Neuronal stem cell (in vitro differentiated cells): ENCODE data around the gene SSBP1.

ENCODE experiments used
- DNase-seq: peaks from one replicate; pipeline ENCODE4 v3.0.0-alpha.2; 2013; ENCODE audit warnings: low spot score
- H2AFZ ChIP-seq: one replicate; pipeline ENCODE4 v1.6.1; 2013; ENCODE audit warnings: mild to moderate bottlenecking, low read length, inconsistent platforms
- H2AK5ac ChIP-seq: 2 replicates; pipeline ENCODE4 v1.6.1; 2013; ENCODE audit warnings: low read depth, mild to moderate bottlenecking, inconsistent platforms, low read length, moderate library complexity, mixed read lengths
- H2BK120ac ChIP-seq: 2 replicates; pipeline ENCODE4 v1.6.1; 2013; ENCODE audit warnings: low read depth, mild to moderate bottlenecking, inconsistent platforms, low read length, moderate library complexity, mixed read lengths
- H2BK12ac ChIP-seq: one replicate; pipeline ENCODE4 v1.6.1; 2013; ENCODE audit warnings: low read length, inconsistent platforms
- H2BK15ac ChIP-seq: 2 replicates; pipeline ENCODE4 v1.6.1; 2013; ENCODE audit warnings: mild to moderate bottlenecking, low read length, inconsistent platforms, mixed read lengths
- H2BK5ac ChIP-seq: one replicate; pipeline ENCODE4 v1.6.1; 2013; ENCODE audit warnings: inconsistent platforms, mild to moderate bottlenecking, low read length, moderate library complexity
- H3K14ac ChIP-seq: one replicate; pipeline ENCODE4 v1.6.1; 2013; ENCODE audit warnings: low read length, inconsistent platforms
- H3K18ac ChIP-seq: 2 replicates; pipeline ENCODE4 v1.6.1; 2013; ENCODE audit warnings: low read length, inconsistent platforms
- H3K23ac ChIP-seq: 2 replicates; pipeline ENCODE4 v1.6.1; 2013; ENCODE audit warnings: low read depth, mild to moderate bottlenecking, mixed read lengths, low read length, inconsistent platforms; ENCODE audit not compliant: poor library complexity
- H3K27ac ChIP-seq: replicated peaks from 3 replicates; pipeline ENCODE4 v1.5.1; 2013; ENCODE audit warnings: low read length, inconsistent platforms
- H3K27me3 ChIP-seq, 3 experiments: 2 replicates each; pipeline ENCODE4 v1.6.1; 2013; ENCODE audit warnings: low read length in 3 of 3, mild to moderate bottlenecking in 2 of 3, inconsistent platforms in 1 of 3, low read depth in 1 of 3, mixed read lengths in 1 of 3, moderate library complexity in 1 of 3; ENCODE audit not compliant: control insufficient read depth in 3 of 3, insufficient read depth in 3 of 3
- H3K36me3 ChIP-seq, 2 donors: replicated peaks in 1 of 2; 2 replicates each; pipeline ENCODE4 v1.6.1; 2013; ENCODE audit warnings: low read length in 2 of 2; ENCODE audit not compliant: control insufficient read depth in 2 of 2, insufficient read depth in 2 of 2
- H3K4ac ChIP-seq: 2 replicates; pipeline ENCODE4 v1.6.1; 2013; ENCODE audit warnings: inconsistent platforms, mild to moderate bottlenecking, low read length, moderate library complexity
- H3K4me1 ChIP-seq, 2 donors: 1 replicate in 1 of 2; 2 replicates in 1 of 2; pipeline ENCODE4 v1.6.1; 2013; ENCODE audit warnings: low read length in 2 of 2, low read depth in 1 of 2; ENCODE audit not compliant: control insufficient read depth in 2 of 2, insufficient read depth in 1 of 2
- H3K4me2 ChIP-seq: one replicate; pipeline ENCODE4 v1.6.1; 2013; ENCODE audit warnings: mild to moderate bottlenecking, low read length, inconsistent platforms; ENCODE audit not compliant: insufficient read depth, poor library complexity, severe bottlenecking
- H3K4me3 ChIP-seq, 2 donors: 2 replicates each; pipeline ENCODE4 v1.5.1; 2013; ENCODE audit warnings: low read length in 2 of 2, mild to moderate bottlenecking in 2 of 2, inconsistent platforms in 1 of 2, moderate library complexity in 1 of 2
- H3K79me1 ChIP-seq: one replicate; pipeline ENCODE4 v1.6.1; 2013; ENCODE audit warnings: low read depth, mild to moderate bottlenecking, inconsistent platforms, low read length, moderate library complexity
- H3K9ac ChIP-seq: one replicate; pipeline ENCODE4 v1.6.1; 2013; ENCODE audit warnings: mild to moderate bottlenecking, low read depth, low read length, inconsistent platforms; ENCODE audit not compliant: poor library complexity
- H3K9me3 ChIP-seq, 2 donors: replicated peaks in 1 of 2; 2 replicates each; pipeline versions ENCODE3 to v1.6.1; 2013; ENCODE audit warnings: low read length in 2 of 2, mild to moderate bottlenecking in 2 of 2, inconsistent platforms in 1 of 2, low read depth in 1 of 2, mixed read lengths in 1 of 2, moderate library complexity in 1 of 2; ENCODE audit not compliant: control insufficient read depth in 2 of 2, insufficient read depth in 1 of 2
- H4K8ac ChIP-seq: one replicate; pipeline ENCODE4 v1.6.1; 2013; ENCODE audit warnings: low read depth, mild to moderate bottlenecking, inconsistent platforms, low read length, moderate library complexity
- H4K91ac ChIP-seq: one replicate; pipeline ENCODE4 v1.6.1; 2013; ENCODE audit warnings: low read length, low read depth, mild to moderate bottlenecking, inconsistent platforms; ENCODE audit not compliant: poor library complexity
- WGBS, 2 donors: extraction: QIAGEN DNeasy Blood & Tissue Kit; methylation state at CpG; one replicate each; pipeline ENCODE4 v1.1.7; 2013; ENCODE audit warnings: missing lambda C conversion rate in 2 of 2, mixed read lengths in 1 of 2; ENCODE audit not compliant: insufficient read length in 2 of 2, insufficient replicate concordance in 1 of 2; ENCODE audit errors: extremely low coverage in 2 of 2; 5-methylcytosine and 5-hydroxymethylcytosine counted together

Gene SSBP1

DNA sequence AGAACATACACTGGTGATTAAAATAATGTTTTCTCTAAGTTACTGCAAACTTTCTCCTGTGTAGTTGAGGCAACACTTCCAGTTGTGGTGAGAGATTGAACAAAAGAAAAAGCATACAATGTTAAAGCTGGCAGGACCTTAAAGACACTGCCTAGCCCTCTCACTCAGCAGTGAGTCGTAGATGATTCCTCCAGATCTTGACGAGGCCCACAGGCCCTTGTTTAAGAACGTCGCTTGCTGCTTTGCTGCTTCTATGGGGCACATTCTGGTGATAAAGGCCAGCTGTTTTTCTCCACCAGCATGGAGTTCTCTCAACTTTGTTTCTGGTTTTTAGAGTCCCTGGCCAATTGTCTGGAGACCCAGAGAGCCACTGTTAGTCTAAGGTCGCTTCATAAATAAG, 33.4 kb upstream of the SSBP1 start:
- H3K4me1 ChIP-seq, result peaks cover 10 to 11% of the 10 kb centered on the region in 2 donors
- H3K27ac ChIP-seq, result no peak overlapping the region
- no peak overlapping the region for H2BK15ac ChIP-seq
- no peak overlapping the region for H3K14ac ChIP-seq
- no CpG with 5 or more reads among the region's 5 CpGs for WGBS, 2 donors
- DNase-seq, result no peak
- no peak overlapping the region for H4K91ac ChIP-seq
- no peak overlapping the region for H2BK5ac ChIP-seq
- no peak overlapping the region for H2AK5ac ChIP-seq
- peak overlapping the region; percentile 33 for H2AFZ ChIP-seq
- H3K23ac ChIP-seq, result no peak overlapping the region
- H3K4me2 ChIP-seq, result no peak overlapping the region
- no peaks in the 10 kb centered on the region for H3K79me1 ChIP-seq
- no peaks in the 10 kb centered on the region for H3K36me3 ChIP-seq
- H3K27me3 ChIP-seq, result peaks cover 0 to 15% (median 8%) of the 10 kb centered on the region in 3 experiments
- no peak overlapping the region for H2BK120ac ChIP-seq
- no peak overlapping the region for H3K4me3 ChIP-seq
- H4K8ac ChIP-seq, result no peak overlapping the region
- H3K9ac ChIP-seq, result no peak overlapping the region
- no peak overlapping the region for H3K4ac ChIP-seq
- H2BK12ac ChIP-seq, result no peak overlapping the region
- H3K9me3 ChIP-seq, result no peaks in the 10 kb centered on the region
- no peak overlapping the region for H3K18ac ChIP-seq

DNA sequence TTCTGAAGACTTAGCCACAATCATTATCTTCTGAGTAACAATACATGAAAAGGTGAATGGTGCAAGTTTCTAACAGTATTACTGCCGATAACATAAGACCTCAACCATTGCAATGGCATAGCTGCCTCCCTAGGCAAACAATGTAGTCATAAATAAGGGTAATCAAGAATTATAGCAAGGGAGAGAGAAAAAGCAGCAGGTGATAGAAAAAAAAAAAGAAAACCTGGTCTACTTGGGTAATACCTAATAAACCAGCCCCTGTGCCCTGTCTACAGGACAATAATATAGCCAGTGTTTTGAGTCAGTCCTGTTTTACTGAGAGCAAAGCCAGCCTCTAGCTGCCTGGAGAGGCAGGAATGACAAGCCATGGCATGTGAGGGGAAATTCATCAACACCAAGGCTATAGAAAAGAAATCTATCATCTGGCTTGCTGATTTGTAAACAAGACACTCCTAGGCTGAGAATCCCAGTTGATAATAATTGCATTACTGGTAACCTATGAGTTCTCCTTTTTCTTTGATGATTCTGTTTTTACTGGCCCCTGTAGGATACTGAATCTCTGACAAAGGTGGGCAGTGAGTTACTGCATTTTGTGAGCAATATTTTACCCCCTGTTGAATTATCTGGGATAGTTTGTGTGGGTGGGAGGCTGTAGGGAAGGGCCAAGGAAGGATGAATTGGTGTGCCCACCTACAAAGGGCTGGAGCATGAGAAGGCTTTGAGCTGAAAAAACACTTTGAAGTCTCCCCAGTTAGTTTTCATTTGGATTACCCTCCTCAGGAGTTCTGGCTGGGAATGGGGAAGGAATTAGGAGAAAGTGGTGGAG, 31.7 kb upstream of the SSBP1 start:
- Histone ChIP-seq H3K4ac (no peak overlapping the region), H3K4me1 (peaks cover 3 to 6% of the 10 kb centered on the region in 2 donors), H4K91ac (no peak overlapping the region), H3K36me3 (no peaks in the 10 kb centered on the region), H3K4me3 (no peak overlapping the region), H3K79me1 (no peaks in the 10 kb centered on the region), H3K9ac (no peak overlapping the region), H2BK120ac (no peak overlapping the region), H3K27me3 (peaks cover 0 to 10% (median 8%) of the 10 kb centered on the region in 3 experiments), H3K14ac (no peak overlapping the region), H4K8ac (no peak overlapping the region), H2BK15ac (no peak overlapping the region), H3K9me3 (no peaks in the 10 kb centered on the region), H2BK12ac (no peak overlapping the region), H2BK5ac (no peak overlapping the region), H3K18ac (no peak overlapping the region), H2AK5ac (no peak overlapping the region), H2AFZ (no peak overlapping the region), H3K4me2 (no peak overlapping the region), H3K23ac (no peak overlapping the region), H3K27ac (no peak overlapping the region)
- DNase-seq, result no peak
- WGBS, 2 donors, result no CpG with 5 or more reads among the region's 1 CpG

DNA sequence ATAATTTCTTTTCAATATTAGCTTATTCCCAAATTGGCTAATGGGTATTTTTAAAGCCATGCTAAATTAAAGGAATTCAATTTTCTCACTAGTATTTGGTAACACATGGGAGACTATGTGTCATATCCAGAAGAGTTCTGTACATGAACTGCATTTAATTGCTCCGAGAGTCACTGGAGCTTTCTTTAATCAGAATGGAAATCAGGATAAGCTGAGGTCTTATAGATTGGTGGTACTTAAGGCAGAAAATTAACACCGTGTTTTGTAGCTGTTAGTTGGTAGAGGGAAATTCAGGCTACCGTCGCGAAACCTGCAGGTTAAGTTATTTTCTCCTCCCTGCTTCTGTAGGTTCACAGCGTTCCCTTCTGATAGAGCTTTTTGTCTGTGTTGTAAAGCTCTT, 29.8 kb upstream of the SSBP1 start, which contains the start of gene WEE2:
WEE2 (plus strand) TSS at position 3 of the 400 bp plus-strand sequence. CDS start 406 bp downstream, outside the sequence.
- no CpG with 5 or more reads among the region's 6 CpGs for WGBS, 2 donors
- Histone ChIP-seq H2BK120ac (no peak within 1 kb of the TSS), H2BK15ac (no peak within 1 kb of the TSS), H2AK5ac (no peak within 1 kb of the TSS), H4K8ac (no peak within 1 kb of the TSS), H3K36me3 (no peaks in the 10 kb centered on the region), H3K4me3 (no peak within 1 kb of the TSS), H3K27me3 (peaks cover 0 to 3% (median 2%) of the 10 kb centered on the region in 3 experiments), H2AFZ (no peak within 1 kb of the TSS), H3K4ac (no peak within 1 kb of the TSS), H3K9ac (no peak within 1 kb of the TSS), H3K79me1 (no peaks in the 10 kb centered on the region), H2BK12ac (no peak within 1 kb of the TSS), H3K14ac (peak within 1 kb of the TSS; percentile 65), H2BK5ac (no peak within 1 kb of the TSS), H3K4me1 (peaks cover 0 to 4% of the 10 kb centered on the region in 2 donors), H4K91ac (no peak within 1 kb of the TSS), H3K23ac (no peak within 1 kb of the TSS), H3K9me3 (no peaks in the 10 kb centered on the region), H3K4me2 (no peak within 1 kb of the TSS), H3K18ac (no peak within 1 kb of the TSS), H3K27ac (no peak within 1 kb of the TSS)
- no peak for DNase-seq

DNA sequence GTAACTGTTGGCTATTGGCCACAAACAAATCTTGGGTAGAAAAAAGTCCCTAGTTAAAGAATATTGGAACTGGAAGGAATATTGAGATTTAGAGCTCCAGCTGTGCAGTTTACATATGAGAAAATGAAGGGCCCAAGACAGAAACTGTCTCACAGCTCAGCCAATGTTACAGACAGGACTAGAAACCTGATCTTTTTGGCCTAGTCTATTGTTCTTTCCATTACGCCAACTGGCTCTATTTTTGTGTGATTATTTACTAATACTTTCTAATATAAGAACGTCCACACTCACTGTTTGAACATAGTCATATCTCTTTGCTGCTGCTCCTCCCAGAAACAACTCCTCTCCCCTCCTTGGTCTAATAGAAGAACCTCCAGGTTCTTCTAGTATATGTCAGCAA, 28.8 kb upstream of the SSBP1 start:
- Histone ChIP-seq H3K9me3 (no peaks in the 10 kb centered on the region), H4K8ac (no peak overlapping the region), H2BK120ac (no peak overlapping the region), H3K36me3 (no peaks in the 10 kb centered on the region), H3K14ac (no peak overlapping the region), H3K4me3 (no peak overlapping the region), H3K79me1 (no peaks in the 10 kb centered on the region), H2BK12ac (no peak overlapping the region), H3K18ac (no peak overlapping the region), H3K23ac (no peak overlapping the region), H3K4me1 (peaks cover 0 to 4% of the 10 kb centered on the region in 2 donors), H3K27ac (no peak overlapping the region), H3K4me2 (no peak overlapping the region), H3K9ac (no peak overlapping the region), H2BK15ac (no peak overlapping the region), H2AFZ (no peak overlapping the region), H4K91ac (no peak overlapping the region), H2BK5ac (no peak overlapping the region), H2AK5ac (no peak overlapping the region), H3K27me3 (no peaks in the 10 kb centered on the region), H3K4ac (no peak overlapping the region)
- no CpG with 5 or more reads among the region's 2 CpGs for WGBS, 2 donors
- DNase-seq, result no peak
